ENCODE results near the gene TOR4A. TPM values are rescaled to one million over a fixed set of nuclear protein-coding genes. Genes with fewer than 3 reads are reported as not detected.

Gene TOR4A
- total RNA-seq, result 1 to 10 TPM; 4.7 to 7.4 (median 6.9) TPM

GRCh38 chr9:137277329-137278041, at the start of gene TOR4A:
TOR4A (plus strand) TSS chr9:137277726; CDS start chr9:137278690, 964 bp downstream.
- Histone ChIP-seq H3K27ac (peak within 1 kb of the TSS in 3 of 4 donors; percentile 78 to 85 (median 85)), H3K27me3 (peaks cover 86% of the 10 kb centered on the region), H3K4me3 (peak within 1 kb of the TSS; percentile 21 to 53), H3K9me3 (no peaks in the 10 kb centered on the region), H3K4me1 (peaks cover 0 to 42% (median 13%) of the 10 kb centered on the region in 3 donors), H3K36me3 (peaks cover 0 to 34% of the 10 kb centered on the region in 2 donors)
- 35% methylated on average over 3 of the region's 25 CpGs; no CpG with 5 or more reads in 1 of the 2 donors for WGBS, 2 donors (ENCODE audit: low coverage in 1 of 2)
- peak in 1 of 4 experiments; percentile 16 for TF ChIP-seq CTCF (IDR thresholded peaks at IDR 0.05)
- peak; percentile 32 for TF ChIP-seq POLR2AphosphoS5 (IDR thresholded peaks at IDR 0.05)
- peak; percentile 23 to 24 for TF ChIP-seq POLR2A (IDR thresholded peaks at IDR 0.05)
- no peak for TF ChIP-seq EP300 (IDR thresholded peaks at IDR 0.05)
- peak; percentile 83 for ATAC-seq

GRCh38 chr9:137227853-137228505, 49.5 kb upstream of the TOR4A start:
- H3K4me3 ChIP-seq, result no peak overlapping the region

GRCh38 chr9:137228506-137228967, 49.0 kb upstream of the TOR4A start:
- WGBS, 2 donors (ENCODE audit: low coverage in 1 of 2), result no CpG with 5 or more reads among the region's 29 CpGs
- TF ChIP-seq POLR2A (IDR thresholded peaks at IDR 0.05) (no peak), CTCF (IDR thresholded peaks at IDR 0.05) (no peak), EP300 (IDR thresholded peaks at IDR 0.05) (no peak), POLR2AphosphoS5 (IDR thresholded peaks at IDR 0.05) (no peak)
- no peaks in the 10 kb centered on the region for H3K36me3 ChIP-seq
- H3K27ac ChIP-seq, result no peak overlapping the region
- no peak for ATAC-seq
- H3K27me3 ChIP-seq, result peaks cover 76% of the 10 kb centered on the region
- H3K4me1 ChIP-seq, result peaks cover 0 to 23% (median 8%) of the 10 kb centered on the region in 3 donors
- no peaks in the 10 kb centered on the region for H3K9me3 ChIP-seq
- no peak overlapping the region for H3K4me3 ChIP-seq

More at GRCh38 chr9:137227853-137228505, 49.5 kb upstream of the TOR4A start:
- Histone ChIP-seq H3K27me3 (peaks cover 70% of the 10 kb centered on the region), H3K4me1 (peaks cover 0 to 26% (median 8%) of the 10 kb centered on the region in 3 donors), H3K9me3 (no peaks in the 10 kb centered on the region), H3K27ac (no peak overlapping the region), H3K36me3 (no peaks in the 10 kb centered on the region)
- TF ChIP-seq POLR2A (IDR thresholded peaks at IDR 0.05), result no peak
- no peak for TF ChIP-seq POLR2AphosphoS5 (IDR thresholded peaks at IDR 0.05)
- no peak for TF ChIP-seq EP300 (IDR thresholded peaks at IDR 0.05)
- TF ChIP-seq CTCF (IDR thresholded peaks at IDR 0.05), result no peak
- no peak for ATAC-seq
- 10 to 20% methylated on average over 3 to 4 of the region's 18 CpGs for WGBS, 2 donors (ENCODE audit: low coverage in 1 of 2)

- peaks cover 0 to 18% (median 4%) of the 10 kb centered on the region in 3 donors for H3K4me1 ChIP-seq
- ATAC-seq, result no peak
- no peaks in the 10 kb centered on the region for H3K36me3 ChIP-seq
- TF ChIP-seq POLR2AphosphoS5 (IDR thresholded peaks at IDR 0.05), result no peak
- H3K4me3 ChIP-seq, result no peak overlapping the region
- peaks cover 83% of the 10 kb centered on the region for H3K27me3 ChIP-seq
- no peaks in the 10 kb centered on the region for H3K9me3 ChIP-seq
- no CpG with 5 or more reads among the region's 27 CpGs for WGBS, 2 donors (ENCODE audit: low coverage in 1 of 2)
- no peak overlapping the region for H3K27ac ChIP-seq
Measured at GRCh38 chr9:137228968-137229896, 48.3 kb upstream of the TOR4A start.

Measured in gastroesophageal sphincter (tissue), 4 donors.